Measurements from ENCODE around the gene PI4K2B.

GRCh38 chr4:25235401-25235800 is 1.6 kb downstream of the PI4K2B start:
- TF ChIP-seq, protein P1, sequence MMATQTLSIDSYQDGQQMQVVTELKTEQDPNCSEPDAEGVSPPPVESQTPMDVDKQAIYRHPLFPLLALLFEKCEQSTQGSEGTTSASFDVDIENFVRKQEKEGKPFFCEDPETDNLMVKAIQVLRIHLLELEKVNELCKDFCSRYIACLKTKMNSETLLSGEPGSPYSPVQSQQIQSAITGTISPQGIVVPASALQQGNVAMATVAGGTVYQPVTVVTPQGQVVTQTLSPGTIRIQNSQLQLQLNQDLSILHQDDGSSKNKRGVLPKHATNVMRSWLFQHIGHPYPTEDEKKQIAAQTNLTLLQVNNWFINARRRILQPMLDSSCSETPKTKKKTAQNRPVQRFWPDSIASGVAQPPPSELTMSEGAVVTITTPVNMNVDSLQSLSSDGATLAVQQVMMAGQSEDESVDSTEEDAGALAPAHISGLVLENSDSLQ (IDR thresholded peaks at IDR 0.05): no peak
- TF ChIP-seq BHLHE40 (IDR thresholded peaks at IDR 0.05; ENCODE audit: borderline replicate concordance) (no peak), FOXK2 (IDR thresholded peaks at IDR 0.05) (no peak), FOXA1 (IDR thresholded peaks at IDR 0.05) (no peak), CTBP1 (IDR thresholded peaks at IDR 0.05; ENCODE audit: borderline replicate concordance) (no peak), SP1 (IDR thresholded peaks at IDR 0.05) (no peak), SUZ12 (IDR thresholded peaks at IDR 0.05) (no peak), FOXM1 (IDR thresholded peaks at IDR 0.05; ENCODE audit: borderline replicate concordance) (no peak), NFRKB (IDR thresholded peaks at IDR 0.05) (no peak), TARDBP (IDR thresholded peaks at IDR 0.05) (no peak), ELF4 (IDR thresholded peaks at IDR 0.05) (no peak), HDGF (IDR thresholded peaks at IDR 0.05; ENCODE audit: borderline replicate concordance) (no peak), LEF1 (IDR thresholded peaks at IDR 0.05; ENCODE audit: borderline replicate concordance) (no peak)

All from HEK293T (cell line).